Muscle of leg (tissue), 11 donors: ENCODE data around the gene MYH9. TPM values are rescaled to one million over a fixed set of nuclear protein-coding genes. Genes with fewer than 3 reads are reported as not detected.

ENCODE experiments used
- DNase-seq: peaks from one replicate; pipeline ENCODE4 v3.0.0; 2013
- H3K27ac ChIP-seq: one replicate; pipeline ENCODE4 v1.5.1; 2013; ENCODE audit warnings: mild to moderate bottlenecking, low read length, control low read depth
- H3K27me3 ChIP-seq: one replicate; pipeline ENCODE4 v1.6.1; 2013; ENCODE audit warnings: low read length; ENCODE audit not compliant: control insufficient read depth, insufficient read depth
- H3K36me3 ChIP-seq: one replicate; pipeline ENCODE4 v1.6.1; 2013; ENCODE audit warnings: low read length; ENCODE audit not compliant: control insufficient read depth, insufficient read depth
- H3K4me1 ChIP-seq: one replicate; pipeline ENCODE4 v1.6.1; 2013; ENCODE audit warnings: low read length; ENCODE audit not compliant: control insufficient read depth, insufficient read depth
- H3K4me3 ChIP-seq: one replicate; pipeline ENCODE4 v1.5.1; 2013; ENCODE audit warnings: low read length, control low read depth
- H3K9me3 ChIP-seq: replicated peaks from 2 replicates; pipeline ENCODE4 v1.6.1; 2013; ENCODE audit warnings: low read depth, low read length; ENCODE audit not compliant: control insufficient read depth
- WGBS: methylation state at CpG from one replicate; pipeline ENCODE4 v1.1.5; 2013; ENCODE audit warnings: missing lambda C conversion rate; ENCODE audit not compliant: insufficient coverage; 5-methylcytosine and 5-hydroxymethylcytosine counted together
- polyA plus RNA-seq, 8 donors: library from polyadenylated mRNA; unstranded; fragments of 120-200 nt; gene quantifications; one replicate each; pipeline versions ENCODE4 v1.2.1 to v1.2.3, GENCODE V29; 2013; ENCODE audit warnings: inconsistent platforms in 1 of 8, low replicate concordance in 1 of 8; ENCODE audit not compliant: insufficient read length in 8 of 8, insufficient read depth in 1 of 8
- total RNA-seq: library from RNA; stranded (reverse); fragments of 120-200 nt; gene quantifications from one replicate; pipeline ENCODE4 v1.2.4, GENCODE V29; 2013

MYH9 gene
- total and polyA plus RNA-seq, 9 donors = 61.9 to 160 (median 122) TPM

- H3K36me3 ChIP-seq = peaks cover 9% of the 10 kb centered on the region
- H3K4me3 ChIP-seq = peak overlapping the region; percentile 93
- peak overlapping the region; percentile 70 for H3K27ac ChIP-seq
- peak; percentile 50 for DNase-seq
- no peaks in the 10 kb centered on the region for H3K27me3 ChIP-seq
- peaks cover 27% of the 10 kb centered on the region for H3K4me1 ChIP-seq
- 5% methylated on average over 12 of the region's 18 CpGs for WGBS
- H3K9me3 ChIP-seq = no peaks in the 10 kb centered on the region
These were observed 1.3 kb downstream of the MYH9 start for GRCh38 chr22:36386351-36386899.

GRCh38 chr22:36385491-36386350 is 2.0 kb downstream of the MYH9 start:
- peak; percentile 27 for DNase-seq
- Histone ChIP-seq H3K4me1 (peaks cover 27% of the 10 kb centered on the region), H3K36me3 (peaks cover 9% of the 10 kb centered on the region), H3K27ac (peak overlapping the region; percentile 70), H3K4me3 (peak overlapping the region; percentile 93), H3K27me3 (no peaks in the 10 kb centered on the region), H3K9me3 (no peaks in the 10 kb centered on the region)
- 15% methylated on average over 8 of the region's 12 CpGs for WGBS

DNA sequence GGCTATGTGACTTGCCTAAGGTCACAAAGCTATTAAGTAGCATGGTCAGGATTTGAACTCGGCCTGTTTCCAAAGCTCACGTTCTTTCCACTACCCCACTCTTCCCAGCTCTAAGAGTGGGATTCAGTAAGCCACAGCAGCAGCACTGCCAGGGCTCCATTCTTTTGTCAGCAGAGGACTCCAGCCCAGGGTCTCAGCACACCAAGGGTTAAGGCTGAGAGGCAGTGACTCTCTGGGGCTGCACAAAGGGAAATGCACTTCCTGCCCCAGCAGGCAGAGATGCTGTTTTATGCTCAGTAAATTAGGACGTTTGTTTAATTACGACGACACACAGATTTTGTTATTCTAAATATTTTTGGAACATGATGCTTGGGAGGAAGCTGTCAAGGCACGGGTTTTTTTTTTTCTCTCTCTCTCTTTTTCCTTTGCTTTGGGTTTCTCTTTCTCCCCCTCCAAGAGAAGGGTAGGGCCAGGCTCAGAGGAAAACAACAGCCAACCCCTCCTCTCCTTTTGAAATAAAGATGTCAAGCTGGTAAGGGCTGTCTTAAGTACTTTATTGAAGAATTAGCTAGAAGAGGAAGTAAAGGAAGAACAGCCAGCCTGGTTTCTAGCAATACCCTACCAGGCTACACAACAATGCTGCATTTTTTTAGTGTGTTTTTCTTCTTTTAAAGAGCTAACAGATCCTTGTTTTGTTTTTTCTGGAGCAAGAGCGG is 2.8 kb downstream of the MYH9 start:
- peaks cover 9% of the 10 kb centered on the region for H3K36me3 ChIP-seq
- peak; percentile 48 for DNase-seq
- H3K27ac ChIP-seq = peak overlapping the region; percentile 70
- no peaks in the 10 kb centered on the region for H3K27me3 ChIP-seq
- H3K9me3 ChIP-seq = no peaks in the 10 kb centered on the region
- peak overlapping the region; percentile 93 for H3K4me3 ChIP-seq
- no CpG with 5 or more reads among the region's 7 CpGs for WGBS
- peaks cover 31% of the 10 kb centered on the region for H3K4me1 ChIP-seq

- no peak for DNase-seq
- 57% methylated on average over 1 of the region's 4 CpGs for WGBS
- Histone ChIP-seq H3K27me3 (no peaks in the 10 kb centered on the region), H3K4me1 (peaks cover 35% of the 10 kb centered on the region), H3K27ac (no peak overlapping the region), H3K4me3 (no peak overlapping the region), H3K36me3 (peaks cover 14% of the 10 kb centered on the region), H3K9me3 (no peaks in the 10 kb centered on the region)
These were observed 4.6 kb downstream of the MYH9 start for GRCh38 chr22:36383110-36383581.

DNA sequence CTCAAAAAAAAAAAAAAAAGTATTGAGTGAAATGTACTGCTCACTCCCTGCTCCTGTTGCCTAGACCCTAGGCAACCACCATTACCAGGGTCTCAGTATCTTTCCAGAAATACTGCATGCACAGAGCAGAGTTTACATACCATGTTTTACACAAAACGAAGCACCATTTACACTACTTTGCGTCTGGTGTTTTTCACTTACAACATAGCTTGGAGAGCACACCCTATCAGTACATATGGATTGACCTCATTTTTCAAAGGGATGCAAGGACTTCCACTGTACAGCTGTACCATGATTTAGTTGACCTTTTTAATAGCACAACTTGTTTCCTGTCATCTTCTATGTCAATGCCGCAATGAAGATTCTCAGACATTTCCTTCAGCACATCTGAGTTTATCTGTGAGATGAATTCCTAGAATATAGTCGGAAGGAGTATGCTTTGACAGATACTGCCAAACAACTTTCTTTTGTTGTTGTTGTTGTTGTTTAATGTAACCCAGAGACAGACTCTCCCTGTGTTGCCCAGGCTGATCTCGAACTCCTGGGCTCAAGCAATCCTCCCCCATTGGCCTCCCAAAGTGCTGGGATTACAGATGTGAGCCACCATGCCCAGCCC is 6.1 kb downstream of the MYH9 start:
- H3K9me3 ChIP-seq = no peaks in the 10 kb centered on the region
- H3K4me3 ChIP-seq = no peak overlapping the region
- peaks cover 14% of the 10 kb centered on the region for H3K36me3 ChIP-seq
- H3K27me3 ChIP-seq = no peaks in the 10 kb centered on the region
- WGBS = 59% methylated on average over 3 of the region's 5 CpGs
- DNase-seq = no peak
- no peak overlapping the region for H3K27ac ChIP-seq
- H3K4me1 ChIP-seq = peaks cover 35% of the 10 kb centered on the region

- 83% methylated on average over 6 of the region's 16 CpGs for WGBS
- Histone ChIP-seq H3K27me3 (no peaks in the 10 kb centered on the region), H3K36me3 (peaks cover 20% of the 10 kb centered on the region), H3K9me3 (no peaks in the 10 kb centered on the region), H3K4me3 (no peak overlapping the region), H3K27ac (peak overlapping the region; percentile 20), H3K4me1 (peaks cover 26% of the 10 kb centered on the region)
- DNase-seq = no peak
These were observed 8.0 kb downstream of the MYH9 start for GRCh38 chr22:36379593-36380361.

DNA sequence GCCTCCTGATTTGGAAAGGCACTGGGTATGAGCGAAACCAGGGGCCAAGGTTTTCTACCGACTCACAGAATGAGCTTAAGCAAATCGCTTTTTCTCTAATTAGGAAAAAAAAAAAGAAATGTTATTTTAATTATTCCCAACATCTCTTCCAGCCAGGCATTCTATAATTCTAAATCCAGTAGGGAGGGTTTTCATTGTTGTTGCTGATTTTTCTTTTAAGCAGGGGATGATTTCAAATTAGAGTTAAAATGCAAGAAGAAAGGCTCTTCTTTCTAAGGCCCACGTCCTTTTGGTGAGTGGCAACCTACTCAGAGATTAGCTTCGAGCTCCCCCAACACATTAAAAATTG is 8.9 kb downstream of the MYH9 start:
- Histone ChIP-seq H3K27me3 (no peaks in the 10 kb centered on the region), H3K4me3 (no peak overlapping the region), H3K27ac (no peak overlapping the region), H3K36me3 (peaks cover 17% of the 10 kb centered on the region), H3K9me3 (no peaks in the 10 kb centered on the region), H3K4me1 (peaks cover 27% of the 10 kb centered on the region)
- DNase-seq = no peak
- no CpG with 5 or more reads among the region's 5 CpGs for WGBS

GRCh38 chr22:36378080-36378868 is 9.5 kb downstream of the MYH9 start:
- 84% methylated on average over 5 of the region's 14 CpGs for WGBS
- Histone ChIP-seq H3K36me3 (peaks cover 16% of the 10 kb centered on the region), H3K27ac (no peak overlapping the region), H3K9me3 (no peaks in the 10 kb centered on the region), H3K27me3 (no peaks in the 10 kb centered on the region), H3K4me1 (peaks cover 28% of the 10 kb centered on the region), H3K4me3 (no peak overlapping the region)
- no peak for DNase-seq

- peaks cover 12% of the 10 kb centered on the region for H3K36me3 ChIP-seq
- H3K4me3 ChIP-seq = no peak overlapping the region
- DNase-seq = no peak
- H3K4me1 ChIP-seq = peaks cover 33% of the 10 kb centered on the region
- 73% methylated on average over 8 of the region's 14 CpGs for WGBS
- H3K27ac ChIP-seq = peak overlapping the region; percentile 3
- no peaks in the 10 kb centered on the region for H3K27me3 ChIP-seq
- H3K9me3 ChIP-seq = no peaks in the 10 kb centered on the region
These were observed 10.6 kb downstream of the MYH9 start for GRCh38 chr22:36377022-36377631.
